ENCODE results near the gene APOL6.

DNA sequence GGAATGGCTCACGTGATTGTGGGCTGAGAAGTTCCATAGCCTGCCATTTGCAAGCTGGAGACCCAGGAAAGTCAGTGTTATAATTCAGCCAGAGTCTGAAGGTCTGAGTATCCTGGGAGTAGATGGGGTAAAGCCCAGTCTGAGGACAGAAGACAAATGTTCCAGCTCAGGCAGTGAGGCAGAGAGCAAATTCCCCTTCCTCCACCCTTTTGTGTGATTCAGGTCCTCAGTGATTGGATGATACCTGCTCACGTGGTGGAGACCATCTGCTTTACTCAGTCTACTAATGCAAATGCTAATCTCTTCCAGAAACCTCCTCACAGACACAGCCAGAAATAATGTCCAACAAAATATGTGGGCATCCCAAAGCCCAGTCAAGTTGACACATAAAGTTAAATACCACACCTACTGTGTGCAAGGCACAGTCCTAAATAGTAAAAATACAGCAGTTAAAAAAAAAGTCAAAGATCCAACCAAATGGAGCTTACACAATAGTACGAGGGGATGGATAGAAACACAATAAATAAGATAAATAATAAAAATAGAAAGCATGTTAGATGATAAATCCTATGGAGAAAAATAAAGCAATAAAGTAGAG, 13.2 kb upstream of the APOL6 start:
- TF ChIP-seq CTCF (IDR thresholded peaks at IDR 0.05), result no peak
- TF ChIP-seq POLR2A (IDR thresholded peaks at IDR 0.05), result no peak
